HepG2 (cell line): ENCODE measurements around the gene CASTOR1. TPM values are rescaled to one million over a fixed set of nuclear protein-coding genes. Genes with fewer than 3 reads are reported as not detected.

ENCODE experiments used
- ATAC-seq: fragments of 200-7000 bp; cut with Tn5 transposase; 3 replicates; pipeline ENCODE4 v1.9.1; 2020; ENCODE audit warnings: mild to moderate bottlenecking, moderate library complexity
- BruUV-seq: library from RNA; stranded (reverse); fragments of 400-500 nt; replicated peaks from 2 replicates; lab custom pipeline; 2021; lab: Mats Ljungman, UMichigan
- CTCF ChIA-PET: fragments of 300-600 bp; formaldehyde crosslinking; extraction: SDS; loops from one replicate; lab custom pipeline; 2021; ENCODE audit warnings: low total read pairs, inconsistent platforms, low intra/inter-chr PET ratio; lab: Yijun Ruan, JAX
- POLR2A ChIA-PET: fragments of 350-600 bp; sonication (Branson Sonifier 250); formaldehyde crosslinking; loops from one replicate; lab custom pipeline; 2020; ENCODE audit warnings: antibody characterized with exemption, inconsistent platforms; lab: Yijun Ruan, JAX
- DNase-seq: peaks from one replicate; pipeline ENCODE4 v3.0.0-alpha.2; 2015; ENCODE audit warnings: low spot score
- FAIRE-seq: peaks from 3 replicates; lab custom pipeline; 2011; peaks lifted over from hg19 to GRCh38; lab: Jason Lieb, UNC
- H2AFZ ChIP-seq: one replicate; pipeline ENCODE4 v1.6.1; 2011; ENCODE audit warnings: low read length, inconsistent platforms
- H3K27ac ChIP-seq: fragments of 300-600 bp; 3 replicates; pipeline ENCODE4 v1.8.0; 2011; ENCODE audit warnings: mixed run types, mild to moderate bottlenecking, mixed read lengths, low read length, inconsistent platforms; ENCODE audit not compliant: insufficient read depth; ENCODE audit errors: extremely low read length
- H3K27me3 ChIP-seq, 2 experiments: fragments of 200-600 bp in 1 of 2; 2 replicates in 1 of 2; 3 replicates in 1 of 2; pipeline versions ENCODE4 v1.6.0 to v1.8.0; 2011; ENCODE audit warnings: low read length in 2 of 2, mild to moderate bottlenecking in 2 of 2, moderate library complexity in 2 of 2, inconsistent platforms in 1 of 2; ENCODE audit not compliant: insufficient read depth in 2 of 2, control insufficient read depth in 1 of 2
- H3K36me3 ChIP-seq, 2 experiments: fragments of 200-600 bp in 1 of 2; replicated peaks in 1 of 2; 2 replicates in 1 of 2; 3 replicates in 1 of 2; pipeline versions ENCODE4 v1.5.1 to v1.8.0; 2011; ENCODE audit warnings: low read length in 2 of 2, inconsistent platforms in 1 of 2; ENCODE audit not compliant: insufficient read depth in 2 of 2, control insufficient read depth in 1 of 2
- H3K4me1 ChIP-seq: 2 replicates; pipeline ENCODE4 v1.5.1; 2012; ENCODE audit warnings: low read length, inconsistent platforms; ENCODE audit not compliant: insufficient read depth
- H3K4me2 ChIP-seq: 2 replicates; pipeline ENCODE4 v1.6.0; 2011; ENCODE audit warnings: low read depth, low read length, inconsistent platforms
- H3K4me3 ChIP-seq, 3 experiments: fragments of 200-600 bp in 1 of 3; sonication (generic), shearing (Covaris generic) in 1 of 3; replicated peaks in 1 of 3; 2 replicates each; pipeline ENCODE4 v1.5.1; 2011 to 2016; ENCODE audit warnings: low read length in 3 of 3, inconsistent platforms in 2 of 3, low read depth in 2 of 3, mild to moderate bottlenecking in 2 of 3, control low read depth in 1 of 3, mixed read lengths in 1 of 3; ENCODE audit not compliant: insufficient read depth in 1 of 3
- H3K79me2 ChIP-seq: one replicate; pipeline ENCODE4 v1.6.1; 2011; ENCODE audit warnings: low read length, inconsistent platforms; ENCODE audit not compliant: insufficient read depth
- H3K9ac ChIP-seq: 2 replicates; pipeline ENCODE4 v1.6.0; 2011; ENCODE audit warnings: mild to moderate bottlenecking, low read depth, low read length, inconsistent platforms; ENCODE audit not compliant: insufficient read depth
- H3K9me3 ChIP-seq: 2 replicates; pipeline ENCODE4 v1.5.1; 2012; ENCODE audit warnings: mild to moderate bottlenecking, low read length
- H4K20me1 ChIP-seq: 2 replicates; pipeline ENCODE4 v1.6.0; 2011; ENCODE audit warnings: inconsistent platforms, mild to moderate bottlenecking, low read length, moderate library complexity; ENCODE audit not compliant: insufficient read depth
- CREB1 ChIP-seq, 2 experiments: fragments of 450-650 bp in 1 of 2; IDR thresholded peaks; 2 replicates each; pipeline ENCODE4 v1.6.1; 2016 to 2017; ENCODE audit warnings: control low read depth in 1 of 2, mild to moderate bottlenecking in 1 of 2, missing compliant biosample characterization in 1 of 2, missing genetic modification characterization in 1 of 2
- GLI4 ChIP-seq: sonication (generic); formaldehyde crosslinking; IDR thresholded peaks from 2 replicates; pipeline ENCODE4 v1.5.1; 2020; ENCODE audit warnings: missing genetic modification reagents, mild to moderate bottlenecking, moderate library complexity, borderline replicate concordance
- RBAK ChIP-seq: sonication (generic); formaldehyde crosslinking; IDR thresholded peaks from 2 replicates; pipeline ENCODE4 v1.5.1; 2020; ENCODE audit warnings: mild to moderate bottlenecking, missing genetic modification reagents
- TBL1XR1 ChIP-seq: fragments of 150-350 bp; IDR thresholded peaks from 2 replicates; pipeline ENCODE4 v1.6.1; 2014; ENCODE audit warnings: borderline replicate concordance, low read length; ENCODE audit not compliant: partially characterized antibody
- TSC22D2 ChIP-seq: sonication (generic); formaldehyde crosslinking; IDR thresholded peaks from 2 replicates; pipeline ENCODE4 v1.5.1; 2020; ENCODE audit warnings: missing genetic modification reagents, mild to moderate bottlenecking, borderline replicate concordance
- WGBS: methylation state at CpG from one replicate; pipeline ENCODE4 v1.1.6; 2017; ENCODE audit warnings: low lambda C conversion rate; 5-methylcytosine and 5-hydroxymethylcytosine counted together
- in situ Hi-C: cut with HindIII; loops from 2 replicates; pipeline ENCODE4 v1.10.0; 2017; ENCODE audit warnings: low pct_unique_long_range_greater_than_20kb; ENCODE audit not compliant: extremely low pct_ligation_motif_present
- intact Hi-C: fragments of 100-400 bp; cut with micrococcal nuclease; formaldehyde crosslinking; loops from one replicate; pipeline ENCODE4 v1.10.0; 2022; ENCODE audit not compliant: unreplicated experiment
- polyA plus RNA-seq, 8 experiments: library from polyadenylated mRNA; depleted of rRNA in 3 of 8; stranded (reverse) in 7 of 8; unstranded in 1 of 8; fragments of >200 nt; fragmentation: Illumina TruSeq in 4 of 8; extraction: Trizol in 4 of 8; gene quantifications; 2 replicates each; pipeline versions ENCODE4 v1.2.1 to v1.2.3, GENCODE V29; 2011 to 2016; ENCODE audit warnings: low read depth in 4 of 8, missing spikeins in 1 of 8, mixed read lengths in 1 of 8; ENCODE audit not compliant: insufficient read depth in 1 of 8
- total RNA-seq, 5 experiments: library from RNA; depleted of rRNA; stranded (reverse); fragments of >200 nt; fragmentation: Illumina TruSeq; extraction: Trizol; gene quantifications; 2 replicates each; pipeline ENCODE4 v1.2.3, GENCODE V29; 2016; ENCODE audit warnings: low read depth in 1 of 5
- TF ChIP-seq, protein P1 (sequence below): sonication (generic); formaldehyde crosslinking; IDR thresholded peaks from 2 replicates; pipeline ENCODE4; 2020; ENCODE audit warnings: missing genetic modification reagents, mild to moderate bottlenecking, borderline replicate concordance
- TF ChIP-seq, protein P2 (sequence below): sonication (generic); formaldehyde crosslinking; IDR thresholded peaks from 2 replicates; pipeline ENCODE4 v1.8.1; 2023; ENCODE audit warnings: missing genetic modification reagents, mild to moderate bottlenecking, borderline replicate concordance

CASTOR1 gene
- total and polyA plus RNA-seq, 2 of the 13 experiments (the other 11 are each of a cell fraction or from before 2014, with no cell fraction given) = 2.6 to 4.4 TPM

DNA sequence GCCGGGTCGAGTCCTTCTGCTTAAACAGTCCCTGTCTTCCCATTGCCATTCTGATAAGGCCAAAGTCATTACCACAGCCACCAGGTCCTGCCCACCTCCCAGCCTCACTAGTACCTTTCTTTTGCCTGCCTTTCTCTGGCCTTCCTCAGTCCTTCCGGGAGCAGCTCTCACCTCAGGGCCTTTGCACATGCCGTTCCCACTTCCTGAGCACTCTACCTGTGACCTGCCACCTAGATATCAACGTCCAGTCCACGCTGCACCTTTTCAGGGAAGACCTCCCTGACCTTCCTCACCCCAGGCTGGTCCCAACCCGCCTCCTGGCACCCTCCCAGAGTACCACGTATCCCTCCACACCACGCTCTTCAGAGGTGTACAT is 14.9 kb downstream of the CASTOR1 start (continued):
- TF ChIP-seq, protein P1, sequence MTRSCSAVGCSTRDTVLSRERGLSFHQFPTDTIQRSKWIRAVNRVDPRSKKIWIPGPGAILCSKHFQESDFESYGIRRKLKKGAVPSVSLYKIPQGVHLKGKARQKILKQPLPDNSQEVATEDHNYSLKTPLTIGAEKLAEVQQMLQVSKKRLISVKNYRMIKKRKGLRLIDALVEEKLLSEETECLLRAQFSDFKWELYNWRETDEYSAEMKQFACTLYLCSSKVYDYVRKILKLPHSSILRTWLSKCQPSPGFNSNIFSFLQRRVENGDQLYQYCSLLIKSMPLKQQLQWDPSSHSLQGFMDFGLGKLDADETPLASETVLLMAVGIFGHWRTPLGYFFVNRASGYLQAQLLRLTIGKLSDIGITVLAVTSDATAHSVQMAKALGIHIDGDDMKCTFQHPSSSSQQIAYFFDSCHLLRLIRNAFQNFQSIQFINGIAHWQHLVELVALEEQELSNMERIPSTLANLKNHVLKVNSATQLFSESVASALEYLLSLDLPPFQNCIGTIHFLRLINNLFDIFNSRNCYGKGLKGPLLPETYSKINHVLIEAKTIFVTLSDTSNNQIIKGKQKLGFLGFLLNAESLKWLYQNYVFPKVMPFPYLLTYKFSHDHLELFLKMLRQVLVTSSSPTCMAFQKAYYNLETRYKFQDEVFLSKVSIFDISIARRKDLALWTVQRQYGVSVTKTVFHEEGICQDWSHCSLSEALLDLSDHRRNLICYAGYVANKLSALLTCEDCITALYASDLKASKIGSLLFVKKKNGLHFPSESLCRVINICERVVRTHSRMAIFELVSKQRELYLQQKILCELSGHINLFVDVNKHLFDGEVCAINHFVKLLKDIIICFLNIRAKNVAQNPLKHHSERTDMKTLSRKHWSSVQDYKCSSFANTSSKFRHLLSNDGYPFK (CRISPR knock-in tag) = no peak
- TF ChIP-seq RBAK (no peak), TBL1XR1 (no peak), TSC22D2 (CRISPR knock-in tag) (no peak)
- TF ChIP-seq, protein P2, sequence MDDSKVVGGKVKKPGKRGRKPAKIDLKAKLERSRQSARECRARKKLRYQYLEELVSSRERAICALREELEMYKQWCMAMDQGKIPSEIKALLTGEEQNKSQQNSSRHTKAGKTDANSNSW (CRISPR knock-in tag) = no peak
- TF ChIP-seq, all 625 proteins: peak for 0

GRCh38 chr22:30273711-30274436 is 15.4 kb downstream of the CASTOR1 start:
- FAIRE-seq (no peak), ATAC-seq (no peak), DNase-seq (no peak)
- ChIA-PET POLR2A (no interaction called here), CTCF (no interaction called here)
- Histone ChIP-seq H3K36me3 (no peaks in the 10 kb centered on the region), H3K9ac (no peak overlapping the region), H3K27me3 (peaks cover 6 to 50% of the 10 kb centered on the region in 2 experiments), H3K4me3 (no peak overlapping the region), H3K4me1 (peaks cover 11% of the 10 kb centered on the region; the same call in 1 of the 2 replicates), H2AFZ (no peak overlapping the region), H4K20me1 (no peaks in the 10 kb centered on the region), H3K27ac (no peak overlapping the region), H3K9me3 (no peaks in the 10 kb centered on the region), H3K79me2 (no peaks in the 10 kb centered on the region), H3K4me2 (no peak overlapping the region)
- intact Hi-C loops (no loop called here), in situ Hi-C loops (no loop called here)
- BruUV-seq = no TSS peak
- TF ChIP-seq GLI4 (CRISPR knock-in tag) = no peak
- peak; percentile 36; the same call in 1 of the 2 replicates for TF ChIP-seq CREB1 (IDR thresholded peaks at IDR 0.05)
- TF ChIP-seq CREB1 (CRISPR knock-in tag; IDR thresholded peaks at IDR 0.05) = no peak
- WGBS = 32% methylated on average over 9 of the region's 10 CpGs
